GM12878 (cell line): ENCODE data around the gene NHSL1.

ENCODE experiments used
- CTCF ChIP-seq, 3 experiments: IDR thresholded peaks in 2 of 3; conservative IDR thresholded peaks in 1 of 3; 2 replicates each; pipeline ENCODE4 v1.5.1; 2011; ENCODE audit warnings: low read depth in 3 of 3, low read length in 3 of 3, mild to moderate bottlenecking in 3 of 3, control low read depth in 2 of 3, moderate library complexity in 2 of 3, inconsistent platforms in 1 of 3, mixed read lengths in 1 of 3; ENCODE audit not compliant: control insufficient read depth in 2 of 3, insufficient read depth in 1 of 3; ENCODE audit errors: extremely low read depth in 1 of 3
- ELK1 ChIP-seq: IDR thresholded peaks from 2 replicates; pipeline ENCODE4 v1.6.1; 2012; ENCODE audit warnings: low read depth, low read length, improper control_type of control experiment
- MAX ChIP-seq: IDR thresholded peaks from 2 replicates; pipeline ENCODE4 v1.6.1; 2012; ENCODE audit warnings: low read depth, low read length, improper control_type of control experiment
- POLR2AphosphoS5 ChIP-seq: IDR thresholded peaks from 2 replicates; pipeline ENCODE4 v1.6.1; 2011; ENCODE audit warnings: mild to moderate bottlenecking, low read length, inconsistent platforms

- TF ChIP-seq CTCF (IDR thresholded peaks at IDR 0.05 in 2 of 3, conservative IDR thresholded peaks at IDR 0.05 in 1 of 3; ENCODE audit: control insufficient read depth in 2 of 3, extremely low read depth in 1 of 3, insufficient read depth in 1 of 3, low read depth in 3 of 3, low read length in 3 of 3) (no peak), MAX (no peak), POLR2AphosphoS5 (no peak), ELK1 (no peak)
Observed at GRCh38 chr6:138377042-138377441, 122.3 kb downstream of the NHSL1 start.
